Measurements from ENCODE around the gene MIER2.
"Not testable (repeated sequence)": the region's sequence is repeated elsewhere in the genome, so short reads cannot be mapped to it uniquely, and the experiment has no call there.

Gene MIER2

DNA sequence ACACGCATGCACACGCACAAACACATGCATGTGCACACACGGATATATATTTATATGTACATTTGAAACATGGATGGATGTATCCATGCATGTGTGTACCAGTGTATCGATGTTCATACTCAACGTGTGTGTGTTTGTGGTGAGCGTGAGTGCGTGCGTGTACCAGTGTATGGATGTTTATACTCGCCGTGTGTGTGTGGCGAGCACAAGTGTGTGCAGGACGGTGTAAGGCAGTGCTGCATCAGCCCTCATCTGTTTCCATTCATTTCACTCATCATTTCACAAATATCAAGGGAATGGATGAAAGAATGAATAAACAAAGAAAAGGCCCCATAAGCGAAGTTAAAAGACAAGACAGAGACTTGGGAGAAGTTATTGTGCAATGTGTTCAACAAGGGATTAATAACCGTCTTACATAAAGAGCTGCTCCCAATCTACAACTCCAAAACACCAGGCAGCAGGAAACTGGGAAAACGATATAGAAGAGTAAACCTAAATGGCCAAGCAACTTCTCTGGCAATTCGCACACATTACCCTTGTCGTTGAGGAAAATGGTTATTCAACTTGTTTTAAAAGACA is 21.7 kb upstream of the MIER2 start:
- Mint-ChIP-seq H3K36me3 (ENCODE audit: low read depth) (peaks cover 12% of the 10 kb centered on the region), H3K27me3 (ENCODE audit: low read depth, poor library complexity) (peaks cover 25% of the 10 kb centered on the region), H3K4me1 (peaks cover 44% of the 10 kb centered on the region), H3K9me3 (peaks cover 20% of the 10 kb centered on the region), H3K4me3 (no peak overlapping the region), H3K27ac (no peak overlapping the region)
- no peak for DNase-seq
- TF ChIP-seq, protein P1, sequence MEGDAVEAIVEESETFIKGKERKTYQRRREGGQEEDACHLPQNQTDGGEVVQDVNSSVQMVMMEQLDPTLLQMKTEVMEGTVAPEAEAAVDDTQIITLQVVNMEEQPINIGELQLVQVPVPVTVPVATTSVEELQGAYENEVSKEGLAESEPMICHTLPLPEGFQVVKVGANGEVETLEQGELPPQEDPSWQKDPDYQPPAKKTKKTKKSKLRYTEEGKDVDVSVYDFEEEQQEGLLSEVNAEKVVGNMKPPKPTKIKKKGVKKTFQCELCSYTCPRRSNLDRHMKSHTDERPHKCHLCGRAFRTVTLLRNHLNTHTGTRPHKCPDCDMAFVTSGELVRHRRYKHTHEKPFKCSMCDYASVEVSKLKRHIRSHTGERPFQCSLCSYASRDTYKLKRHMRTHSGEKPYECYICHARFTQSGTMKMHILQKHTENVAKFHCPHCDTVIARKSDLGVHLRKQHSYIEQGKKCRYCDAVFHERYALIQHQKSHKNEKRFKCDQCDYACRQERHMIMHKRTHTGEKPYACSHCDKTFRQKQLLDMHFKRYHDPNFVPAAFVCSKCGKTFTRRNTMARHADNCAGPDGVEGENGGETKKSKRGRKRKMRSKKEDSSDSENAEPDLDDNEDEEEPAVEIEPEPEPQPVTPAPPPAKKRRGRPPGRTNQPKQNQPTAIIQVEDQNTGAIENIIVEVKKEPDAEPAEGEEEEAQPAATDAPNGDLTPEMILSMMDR (IDR thresholded peaks at IDR 0.05), result no peak

DNA sequence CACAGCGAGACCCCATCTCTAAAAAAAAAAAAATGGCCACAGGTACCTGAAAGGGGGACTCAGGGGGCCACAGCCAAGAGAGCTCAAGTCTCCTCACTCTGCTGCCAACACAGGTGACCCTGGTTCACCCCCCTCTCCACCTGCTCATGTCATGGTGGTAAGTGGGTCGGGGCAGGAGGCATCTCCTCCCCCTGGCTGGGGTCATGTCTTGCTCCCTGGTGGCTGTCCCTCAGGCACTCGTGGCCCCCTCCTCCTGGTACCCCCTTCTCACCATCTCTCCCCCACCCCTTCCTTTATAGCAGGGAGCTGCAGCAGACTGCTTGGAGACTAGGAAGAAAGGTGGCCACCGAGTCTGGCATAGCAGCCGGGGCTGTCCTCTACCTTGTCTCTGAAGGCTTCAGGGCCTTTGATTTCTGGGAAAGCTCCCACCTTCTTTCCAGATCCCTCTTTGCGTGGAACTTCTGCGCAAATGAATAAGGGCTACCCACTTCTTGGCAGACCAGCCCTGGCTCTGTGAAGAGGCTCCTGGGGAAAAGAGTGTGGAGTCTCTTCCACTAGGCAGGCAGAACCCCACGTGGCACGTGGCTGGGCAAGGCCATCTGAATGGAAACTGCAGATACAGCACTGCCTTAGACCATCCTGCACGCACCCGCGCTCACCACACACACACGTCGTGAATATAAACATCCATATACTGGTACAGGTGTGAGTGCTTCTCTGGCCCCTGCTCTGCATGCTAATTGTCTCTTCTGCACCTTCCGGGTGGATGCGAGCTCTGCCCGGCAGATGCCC is 20.1 kb upstream of the MIER2 start:
- H3K4me3 Mint-ChIP-seq, result no peak overlapping the region
- H3K27me3 Mint-ChIP-seq (ENCODE audit: low read depth, poor library complexity), result peaks cover 25% of the 10 kb centered on the region
- TF ChIP-seq, protein P1 (IDR thresholded peaks at IDR 0.05), result no peak
- H3K27ac Mint-ChIP-seq, result no peak overlapping the region
- peaks cover 12% of the 10 kb centered on the region for H3K36me3 Mint-ChIP-seq (ENCODE audit: low read depth)
- DNase-seq, result no peak
- H3K4me1 Mint-ChIP-seq, result peaks cover 34% of the 10 kb centered on the region
- H3K9me3 Mint-ChIP-seq, result peaks cover 20% of the 10 kb centered on the region

DNA sequence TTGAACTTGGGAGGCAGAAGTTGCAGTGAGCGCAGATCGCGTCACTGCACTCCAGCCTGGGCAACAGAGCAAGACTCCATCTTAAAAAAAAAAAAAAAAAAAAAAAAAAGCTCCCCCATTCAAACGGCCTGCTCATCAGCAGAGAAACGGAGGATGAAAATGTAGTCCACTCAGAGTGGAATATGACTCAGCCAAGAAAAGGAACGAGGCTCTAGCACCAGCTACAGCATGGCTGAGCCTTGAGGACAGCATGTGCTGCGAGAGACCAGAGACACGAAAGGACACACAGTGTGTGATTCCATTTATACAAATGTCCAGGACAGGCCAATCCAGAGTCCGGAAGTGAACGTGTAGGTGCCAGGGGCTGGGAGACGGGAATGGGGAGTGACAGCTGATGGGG is 18.1 kb upstream of the MIER2 start:
- no peak overlapping the region for H3K4me3 Mint-ChIP-seq
- H3K4me1 Mint-ChIP-seq, result peaks cover 14% of the 10 kb centered on the region
- peaks cover 32% of the 10 kb centered on the region for H3K27me3 Mint-ChIP-seq (ENCODE audit: low read depth, poor library complexity)
- peaks cover 15% of the 10 kb centered on the region for H3K9me3 Mint-ChIP-seq
- DNase-seq, result no peak
- TF ChIP-seq, protein P1 (IDR thresholded peaks at IDR 0.05), result no peak
- H3K27ac Mint-ChIP-seq, result no peak overlapping the region
- peaks cover 7% of the 10 kb centered on the region for H3K36me3 Mint-ChIP-seq (ENCODE audit: low read depth)

DNA sequence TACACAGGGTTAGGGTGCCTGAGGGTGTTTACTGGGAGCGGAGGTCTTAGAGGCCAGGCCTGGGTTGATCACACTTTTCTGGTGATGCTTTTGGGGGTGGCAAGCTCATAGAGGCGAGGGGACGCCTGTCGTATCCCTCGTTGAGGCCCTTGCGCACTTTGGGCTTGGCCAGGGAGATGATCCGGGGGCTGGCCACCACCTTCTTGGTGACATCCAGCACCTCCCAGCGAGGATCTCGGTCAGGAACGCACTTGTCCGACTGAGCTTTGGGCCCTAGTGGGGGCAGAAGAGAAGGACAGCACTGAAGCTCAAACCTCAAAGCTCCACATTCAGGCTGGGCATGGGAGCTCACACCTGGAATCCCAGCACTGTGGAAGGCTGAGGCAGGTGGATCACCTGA is 17.6 kb upstream of the MIER2 start:
- Mint-ChIP-seq H3K4me1 (peaks cover 9% of the 10 kb centered on the region), H3K4me3 (no peak overlapping the region), H3K36me3 (ENCODE audit: low read depth) (peaks cover 3% of the 10 kb centered on the region), H3K27ac (no peak overlapping the region), H3K9me3 (peaks cover 14% of the 10 kb centered on the region), H3K27me3 (ENCODE audit: low read depth, poor library complexity) (peaks cover 32% of the 10 kb centered on the region)
- DNase-seq, result no peak
- TF ChIP-seq, protein P1 (IDR thresholded peaks at IDR 0.05), result no peak

DNA sequence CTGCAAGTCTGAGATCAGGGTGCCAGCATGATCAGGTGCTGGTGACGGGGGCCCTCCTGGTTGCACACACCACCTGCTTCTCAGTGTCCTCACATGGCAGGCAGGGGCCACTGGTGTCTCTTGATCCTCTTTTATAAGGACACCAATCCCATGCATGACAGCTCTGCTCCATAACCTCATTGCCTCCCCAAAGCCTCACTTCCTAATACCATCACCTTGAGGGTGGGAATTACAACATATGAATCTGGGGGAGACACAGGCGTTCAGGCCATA is 15.0 kb upstream of the MIER2 start:
- Mint-ChIP-seq H3K36me3 (ENCODE audit: low read depth) (no peaks in the 10 kb centered on the region), H3K9me3 (peaks cover 27% of the 10 kb centered on the region), H3K27ac (no peak overlapping the region), H3K4me3 (no peak overlapping the region), H3K4me1 (no peaks in the 10 kb centered on the region), H3K27me3 (ENCODE audit: low read depth, poor library complexity) (peaks cover 29% of the 10 kb centered on the region)
- TF ChIP-seq, protein P1 (IDR thresholded peaks at IDR 0.05), result no peak
- no peak for DNase-seq

DNA sequence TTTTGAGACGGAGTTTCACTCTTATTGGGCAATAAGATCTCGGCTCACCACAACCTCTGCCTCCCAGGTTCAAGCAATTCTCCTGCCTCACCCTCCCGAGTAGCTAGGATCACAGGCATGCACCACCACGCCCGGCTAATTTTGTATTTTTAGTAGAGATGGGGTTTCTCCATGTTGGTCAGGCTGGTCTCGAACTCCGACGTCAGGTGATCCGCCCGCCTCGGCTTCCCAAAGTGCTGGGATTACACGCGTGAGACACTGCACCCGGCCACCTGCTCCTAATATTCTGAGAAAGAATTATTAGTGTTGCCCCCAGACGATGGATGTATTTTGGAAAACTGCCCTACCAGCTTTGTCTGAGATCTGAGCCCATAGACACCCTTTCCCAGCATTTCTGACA is 10.9 kb upstream of the MIER2 start:
- H3K4me1 Mint-ChIP-seq, H3K4me3 Mint-ChIP-seq: not testable (repeated sequence)
- H3K27me3 Mint-ChIP-seq (ENCODE audit: low read depth, poor library complexity), result peaks cover 37% of the 10 kb centered on the region

More for the DNA sequence above, 10.9 kb upstream of the MIER2 start:
- H3K9me3 Mint-ChIP-seq, result peaks cover 45% of the 10 kb centered on the region
- H3K27ac Mint-ChIP-seq; H3K36me3 Mint-ChIP-seq (ENCODE audit: low read depth); DNase-seq: not testable (repeated sequence)

Measured in nephron progenitor cell (in vitro differentiated cells).